ENCODE measurements around the gene PXT1.

Gene PXT1

GRCh38 chr6:36375644-36376155 lies 67.0 kb downstream of the PXT1 start:
- no peak for TF ChIP-seq CTCF (IDR thresholded peaks at IDR 0.05; ENCODE audit: low read depth, low read length)
- DNase-seq (ENCODE audit: extremely low read depth, low read depth) = no peak

GRCh38 chr6:36374972-36375371 lies 67.7 kb downstream of the PXT1 start:
- no peak for DNase-seq (ENCODE audit: extremely low read depth, low read depth)
- TF ChIP-seq CTCF (IDR thresholded peaks at IDR 0.05; ENCODE audit: low read depth, low read length) = no peak

- no peak for TF ChIP-seq CTCF (IDR thresholded peaks at IDR 0.05; ENCODE audit: low read depth, low read length)
- no peak for DNase-seq (ENCODE audit: extremely low read depth, low read depth)
Observed at GRCh38 chr6:36374194-36374593, 68.5 kb downstream of the PXT1 start.

- DNase-seq (ENCODE audit: extremely low read depth, low read depth) = no peak
- TF ChIP-seq CTCF (IDR thresholded peaks at IDR 0.05; ENCODE audit: low read depth, low read length) = no peak
Observed at GRCh38 chr6:36373368-36374019, 69.2 kb downstream of the PXT1 start.

- no peak for TF ChIP-seq CTCF (IDR thresholded peaks at IDR 0.05; ENCODE audit: low read depth, low read length)
- no peak for DNase-seq (ENCODE audit: extremely low read depth, low read depth)
Observed at GRCh38 chr6:36372088-36372487, 70.6 kb downstream of the PXT1 start.

- TF ChIP-seq CTCF (IDR thresholded peaks at IDR 0.05; ENCODE audit: low read depth, low read length) = no peak
- DNase-seq (ENCODE audit: extremely low read depth, low read depth) = no peak
Observed at GRCh38 chr6:36371211-36371610, 71.4 kb downstream of the PXT1 start.

GRCh38 chr6:36370638-36371037 lies 72.0 kb downstream of the PXT1 start:
- no peak for DNase-seq (ENCODE audit: extremely low read depth, low read depth)
- no peak for TF ChIP-seq CTCF (IDR thresholded peaks at IDR 0.05; ENCODE audit: low read depth, low read length)

All from AG09319 (cell line).